Right hindlimb (tissue), 1 donor: ENCODE data around the gene ANKRD60.

Experiments
- DNase-seq: peaks from one replicate; pipeline ENCODE4 v3.0.0-alpha.2; 2018

ANKRD60 gene

DNA sequence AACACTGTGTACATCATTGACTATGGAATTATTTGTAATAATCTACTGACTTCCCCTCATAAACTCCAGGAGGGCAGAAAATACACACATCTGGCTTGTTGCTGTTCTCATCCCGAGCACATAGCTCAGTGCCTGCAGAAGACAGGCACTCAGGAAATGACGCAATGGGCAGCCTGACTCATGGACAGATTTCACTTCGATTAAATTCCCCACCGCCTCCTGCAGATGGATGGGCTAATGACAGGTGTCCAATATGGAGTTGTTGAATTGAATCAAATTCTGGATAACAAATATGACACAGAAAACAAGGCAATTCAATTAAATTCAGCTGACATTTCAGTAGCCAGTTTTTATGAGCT lies 9.1 kb downstream of the ANKRD60 start:
- no peak for DNase-seq

DNA sequence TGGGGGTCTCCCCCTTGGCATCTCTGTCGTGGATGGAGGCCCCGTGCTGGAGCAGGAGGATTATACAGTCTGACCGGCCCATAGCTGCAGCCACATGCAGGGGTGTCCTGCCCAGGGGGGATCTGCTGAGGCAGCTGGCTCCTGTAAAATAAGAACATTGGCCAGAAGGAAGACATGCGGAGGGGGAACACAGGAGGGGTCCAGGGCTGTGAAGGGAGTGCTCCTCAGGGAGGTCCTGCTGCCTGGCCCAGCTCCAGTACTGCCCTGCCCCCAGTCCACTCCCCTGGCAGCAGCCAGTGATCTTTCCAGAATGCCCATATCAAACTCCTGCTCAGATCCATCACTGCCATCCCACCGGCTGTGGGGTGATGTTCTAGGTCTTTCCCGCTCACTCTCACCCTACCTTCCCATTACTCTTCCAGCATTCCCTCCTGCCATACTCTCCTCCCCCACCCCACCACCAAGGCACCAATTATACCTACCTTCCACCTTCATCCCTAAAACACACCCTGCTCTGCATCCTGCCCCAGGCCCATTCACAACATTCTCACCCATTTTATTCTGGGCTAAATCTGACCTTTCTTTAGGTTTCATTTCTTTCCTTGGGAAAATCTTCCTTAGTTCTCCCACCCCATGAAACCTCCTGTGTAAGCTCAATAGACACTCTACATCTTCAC lies 9.7 kb downstream of the ANKRD60 start:
- DNase-seq, result no peak

DNA sequence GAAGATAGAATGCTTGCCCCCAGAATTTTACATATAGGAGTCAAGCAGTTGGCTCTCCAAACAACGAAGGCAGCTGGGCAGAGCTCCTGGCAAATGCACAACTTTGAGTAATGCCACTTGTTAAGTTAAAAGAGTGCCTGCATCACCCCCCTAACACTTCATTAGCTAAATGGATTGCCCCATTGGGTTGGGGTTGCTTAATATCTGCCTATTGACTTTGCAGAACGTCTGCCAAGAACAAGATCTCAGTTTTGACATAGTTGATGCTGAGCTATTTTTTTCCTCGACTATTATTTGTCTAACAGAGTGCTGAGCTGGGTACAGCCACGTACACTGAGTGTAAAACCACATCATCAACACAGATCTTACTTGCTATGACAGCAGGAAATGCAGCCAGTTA lies 12.1 kb downstream of the ANKRD60 start:
- no peak for DNase-seq

DNA sequence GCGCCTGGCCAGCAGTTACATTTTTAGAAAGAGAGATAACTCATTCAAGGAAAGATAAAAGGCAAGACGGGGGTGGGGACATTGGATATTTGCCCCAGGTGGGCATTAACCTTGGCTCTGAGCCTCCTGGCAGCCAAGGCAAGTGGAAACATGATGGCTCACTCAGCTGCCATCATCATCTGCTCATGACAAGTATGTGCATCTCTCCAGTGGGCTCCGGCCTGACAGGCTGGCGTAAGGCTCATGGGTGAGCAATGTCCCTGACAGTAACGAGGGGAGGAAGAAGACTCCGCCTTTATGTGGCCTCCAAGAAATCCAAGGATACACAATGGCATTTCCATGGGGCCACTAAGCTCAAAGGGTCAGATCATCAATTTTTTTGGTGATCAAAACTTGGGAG lies 13.3 kb downstream of the ANKRD60 start:
- DNase-seq, result no peak

DNA sequence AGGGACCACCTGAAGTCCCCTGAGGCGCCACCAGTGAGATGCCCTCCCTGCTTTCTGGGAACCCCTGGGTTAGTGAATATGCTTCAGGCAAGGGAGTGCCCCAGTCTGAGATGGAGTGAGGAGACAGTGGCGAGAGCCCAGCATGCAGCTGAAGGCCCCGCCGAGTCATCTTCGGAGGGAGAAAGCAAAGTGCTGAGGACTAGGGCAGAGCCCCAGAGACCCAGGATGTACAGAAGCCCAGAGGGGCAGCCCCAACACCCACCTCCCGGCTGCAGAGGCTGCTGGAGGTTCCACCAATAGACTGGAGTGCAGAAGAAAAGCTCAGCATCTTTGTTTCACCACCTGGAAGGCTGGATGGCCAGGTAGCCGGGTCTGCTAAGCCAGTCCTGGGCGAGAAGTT lies 14.1 kb downstream of the ANKRD60 start:
- no peak for DNase-seq

DNA sequence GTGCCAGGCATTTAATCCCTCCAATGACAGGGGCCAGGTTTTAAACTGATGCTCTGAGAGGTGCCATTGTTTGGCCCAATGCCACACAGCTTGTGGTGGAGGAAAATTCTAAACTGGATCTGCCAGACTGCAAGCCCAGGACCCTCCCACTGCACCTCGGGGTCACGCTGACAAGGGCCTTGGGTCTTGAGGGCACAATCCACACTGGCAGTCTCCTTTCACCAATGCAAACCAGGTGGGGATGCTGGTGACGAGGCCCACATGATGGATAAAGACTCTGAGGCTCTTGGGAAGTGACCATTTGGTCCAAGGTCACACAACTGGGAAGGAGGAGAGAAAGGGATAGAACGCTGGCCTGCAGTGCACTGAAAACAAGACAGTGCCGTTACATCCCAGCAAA lies 14.7 kb downstream of the ANKRD60 start:
- DNase-seq, result no peak

DNA sequence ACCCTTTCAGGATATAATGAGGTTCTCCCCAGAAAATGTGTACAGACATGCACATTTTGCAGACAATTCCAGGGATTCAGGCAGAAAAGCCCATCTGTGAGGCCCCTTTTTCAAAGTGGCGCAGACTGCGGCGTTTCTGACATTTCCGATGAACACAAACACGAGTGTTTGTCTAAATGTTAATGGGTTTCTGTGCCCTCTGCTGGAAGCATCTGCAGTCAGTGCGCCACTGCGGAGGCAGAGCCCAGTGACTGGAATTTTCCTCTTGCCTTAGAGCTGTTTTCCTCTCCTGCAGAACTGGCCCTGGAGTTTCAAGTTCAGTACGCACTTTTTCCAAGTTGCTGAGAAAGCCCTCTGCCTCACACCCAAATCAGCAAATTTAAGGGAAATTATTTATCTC lies 15.3 kb downstream of the ANKRD60 start:
- DNase-seq, result no peak

DNA sequence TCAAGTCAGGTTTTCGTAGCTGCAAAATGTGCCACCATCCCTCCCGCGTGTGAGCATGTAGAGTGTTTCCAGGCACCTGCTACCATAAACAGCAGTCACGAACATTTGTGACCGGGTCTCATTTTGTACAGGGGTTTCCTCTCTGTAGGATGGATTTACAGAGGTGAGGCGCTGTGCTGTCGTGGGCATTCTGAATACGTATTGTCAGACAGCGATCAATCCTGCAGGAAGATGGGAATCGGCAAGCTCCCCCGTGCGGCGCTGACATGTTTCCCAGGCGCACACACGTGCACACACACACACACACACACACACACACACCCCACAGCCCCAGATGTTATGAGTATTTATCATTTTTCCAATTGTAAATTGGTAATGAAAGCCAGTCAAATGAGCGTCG lies 15.8 kb downstream of the ANKRD60 start:
- DNase-seq, result no peak

DNA sequence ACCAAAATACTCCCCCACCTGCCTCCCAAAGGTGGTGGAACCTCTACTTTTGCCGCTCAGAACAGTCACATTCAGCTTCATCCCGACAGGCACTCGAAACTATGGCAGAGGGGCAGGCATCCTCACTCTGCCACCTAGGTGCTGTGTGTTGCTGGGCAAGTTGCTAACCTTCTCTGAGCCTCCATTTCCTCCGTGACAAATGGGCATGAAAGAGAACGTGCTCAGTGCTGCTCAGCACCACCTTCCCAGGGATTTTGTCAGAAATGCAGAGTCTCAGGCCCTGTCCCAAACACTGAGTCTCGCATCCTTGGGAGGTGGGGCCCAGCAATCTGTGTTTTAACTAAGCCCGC lies 18.1 kb downstream of the ANKRD60 start:
- DNase-seq, result no peak

DNA sequence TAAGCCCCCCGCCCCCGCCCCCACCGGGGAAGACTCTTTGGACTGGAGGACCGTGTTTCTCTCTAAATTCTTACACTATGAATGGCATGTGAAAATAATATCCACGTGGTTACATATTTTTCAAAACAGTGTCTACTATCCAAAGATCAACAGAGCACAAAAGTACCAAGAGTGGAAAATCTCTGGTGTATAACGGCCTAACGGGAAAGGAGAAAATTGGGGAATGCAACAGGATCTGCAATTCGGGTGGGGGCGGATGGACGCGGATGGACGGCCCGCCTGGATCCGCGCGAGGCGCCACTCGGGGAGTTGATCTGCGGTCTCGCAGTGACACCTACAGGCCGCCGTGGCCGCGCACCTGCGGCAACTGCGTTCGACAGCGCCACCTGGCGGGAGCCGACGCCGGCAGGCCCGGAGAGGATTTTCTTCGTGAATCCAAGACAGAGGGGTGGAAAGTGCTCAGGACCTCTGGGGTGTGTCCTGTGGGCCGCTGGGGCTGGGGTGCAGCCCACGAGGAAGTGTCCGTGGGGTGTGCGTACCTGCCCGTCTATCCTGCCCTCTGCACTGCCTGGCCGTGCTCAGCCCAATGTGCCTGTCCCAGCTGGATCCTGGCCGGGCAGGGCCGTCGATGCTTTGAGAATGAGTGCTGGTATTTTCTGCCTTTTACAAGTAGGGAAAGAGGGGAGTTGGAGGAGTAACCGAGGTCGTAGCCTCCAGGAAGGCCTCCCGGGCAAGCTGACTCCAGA lies 18.6 kb downstream of the ANKRD60 start:
- DNase-seq, result peak; percentile 84

DNA sequence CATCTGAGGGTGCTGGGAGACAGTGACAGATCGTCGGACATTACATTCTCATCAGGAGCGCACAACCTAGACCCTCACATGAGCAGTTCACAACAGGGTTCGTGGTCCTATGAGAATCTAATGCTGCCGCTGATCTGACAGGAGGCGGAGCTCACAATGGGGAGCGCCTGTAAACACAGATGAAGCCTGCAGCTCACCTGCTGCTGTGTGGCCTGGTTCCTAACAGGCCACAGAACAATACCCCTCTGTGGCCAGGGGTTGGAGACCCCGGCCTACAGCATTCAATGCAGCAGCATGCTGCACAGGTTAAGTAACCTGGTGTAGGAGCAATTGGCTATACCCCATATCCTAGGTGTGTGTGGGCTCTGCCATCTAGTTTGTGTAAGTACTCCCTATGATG lies 19.5 kb downstream of the ANKRD60 start:
- DNase-seq, result no peak

DNA sequence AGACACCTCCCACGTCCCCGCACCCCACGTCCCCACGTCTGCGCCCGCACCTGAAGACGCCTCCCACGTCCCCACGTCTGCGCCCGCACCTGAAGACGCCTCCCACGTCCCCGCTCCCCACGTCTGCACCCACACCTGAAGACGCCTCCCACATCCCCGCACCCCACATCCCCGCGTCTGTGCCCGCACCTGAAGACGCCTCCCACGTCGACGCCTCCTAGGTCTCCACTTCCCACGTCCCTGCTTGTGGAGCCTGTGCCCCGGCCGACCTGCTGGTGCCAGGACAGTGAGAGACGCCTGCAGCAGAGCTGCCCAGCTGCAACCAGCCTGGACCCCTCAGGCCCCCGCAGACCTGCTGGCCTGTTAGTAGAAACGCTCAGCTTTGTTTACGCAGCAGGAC lies 22.6 kb downstream of the ANKRD60 start:
- no peak for DNase-seq

DNA sequence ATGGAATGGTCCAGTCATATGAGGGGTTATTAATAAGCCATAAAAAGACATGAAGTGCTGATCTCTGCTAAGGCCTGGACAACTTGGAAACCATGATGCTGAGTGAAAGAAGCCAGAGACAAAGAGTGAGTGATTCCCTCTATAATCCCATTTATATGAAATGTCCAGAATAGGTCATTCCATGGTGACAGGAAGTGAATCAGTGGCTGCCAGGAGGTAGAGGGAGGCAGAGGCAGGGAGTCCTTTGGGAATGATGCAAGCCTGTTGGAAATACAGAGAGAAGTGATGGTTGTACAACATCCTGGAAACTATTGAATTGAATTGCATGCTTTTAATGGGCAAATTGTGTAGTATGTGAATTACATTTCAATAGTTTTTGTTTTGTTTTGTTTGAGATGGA lies 26.4 kb downstream of the ANKRD60 start:
- DNase-seq, result no peak

DNA sequence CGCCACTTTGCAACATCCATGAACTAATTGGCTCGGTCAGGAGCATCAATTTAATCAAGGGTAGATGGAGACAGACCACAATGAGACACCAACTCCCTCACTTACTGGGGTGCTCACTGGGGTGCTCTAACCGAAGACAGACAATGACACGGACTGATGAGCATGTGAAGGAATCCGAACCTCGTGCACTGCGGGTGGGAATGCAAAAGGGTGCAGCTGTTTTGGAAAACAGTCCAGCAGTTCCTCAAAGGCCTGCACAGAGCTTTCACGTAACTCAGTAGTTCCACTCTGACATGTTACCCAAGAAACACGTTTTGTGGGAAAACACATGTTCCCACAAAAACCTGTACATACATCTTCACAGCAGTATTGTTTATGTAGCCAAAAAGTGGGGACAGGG lies 26.8 kb downstream of the ANKRD60 start:
- DNase-seq, result no peak

DNA sequence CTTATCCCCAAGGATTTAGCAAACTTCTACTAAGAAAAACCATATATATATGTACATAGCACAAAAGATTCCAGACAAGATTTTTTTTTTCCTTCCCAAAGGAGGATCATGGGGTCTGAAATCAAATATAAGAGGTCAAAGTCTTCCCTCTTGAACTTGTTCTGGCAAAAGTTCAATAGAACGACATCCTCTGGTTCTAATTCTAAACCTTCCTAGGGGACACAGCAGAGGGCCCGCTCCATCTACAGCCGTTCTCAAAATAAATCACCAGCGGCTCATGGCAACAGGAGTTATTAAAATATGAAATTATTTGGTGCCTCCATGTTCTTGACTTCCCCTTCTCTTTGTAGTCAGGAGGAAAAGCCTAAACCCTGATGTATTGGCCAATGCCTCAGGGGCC lies 29.0 kb downstream of the ANKRD60 start:
- no peak for DNase-seq

DNA sequence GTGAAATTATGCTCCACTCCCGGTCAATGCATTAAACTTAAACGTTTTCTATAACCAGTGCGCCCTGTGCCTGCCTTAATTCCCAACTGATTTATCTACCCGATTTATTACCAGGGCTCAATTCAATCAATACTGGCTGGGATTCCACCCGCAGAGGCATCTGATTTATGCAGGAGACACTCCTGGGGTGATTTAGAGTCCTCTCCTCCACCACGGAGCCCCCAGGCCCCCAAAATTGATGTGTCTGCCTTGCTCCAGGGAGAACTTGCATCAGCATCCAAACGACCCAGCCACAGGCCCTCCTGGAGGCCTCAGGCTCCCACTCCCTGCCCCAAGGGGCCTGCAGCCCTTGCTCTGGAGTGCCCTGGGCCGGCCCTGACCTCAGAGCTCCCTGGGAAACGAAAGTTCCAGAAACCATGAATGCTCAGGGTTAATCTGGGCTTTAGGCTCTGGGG lies 29.5 kb downstream of the ANKRD60 start:
- DNase-seq, result no peak

DNA sequence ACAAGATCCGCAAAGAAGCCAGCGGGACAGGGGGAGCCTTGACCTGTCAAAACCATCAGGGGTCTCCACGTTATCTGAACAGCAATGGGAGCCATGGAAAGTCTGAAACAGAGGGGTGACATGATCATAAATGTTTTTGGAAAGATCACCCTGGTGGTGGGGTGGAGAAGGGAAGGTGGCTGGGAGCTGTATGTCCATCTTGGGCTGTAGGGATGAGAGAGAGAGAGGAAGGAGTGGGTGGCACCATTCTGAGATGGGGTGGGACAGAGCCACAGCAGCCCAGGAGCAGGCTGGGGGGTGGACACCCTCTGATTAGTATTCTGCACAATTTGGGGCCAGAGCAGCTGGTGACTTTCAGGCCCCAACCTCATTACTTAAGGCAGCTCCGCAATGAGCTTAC lies 30.1 kb downstream of the ANKRD60 start:
- no peak for DNase-seq

DNA sequence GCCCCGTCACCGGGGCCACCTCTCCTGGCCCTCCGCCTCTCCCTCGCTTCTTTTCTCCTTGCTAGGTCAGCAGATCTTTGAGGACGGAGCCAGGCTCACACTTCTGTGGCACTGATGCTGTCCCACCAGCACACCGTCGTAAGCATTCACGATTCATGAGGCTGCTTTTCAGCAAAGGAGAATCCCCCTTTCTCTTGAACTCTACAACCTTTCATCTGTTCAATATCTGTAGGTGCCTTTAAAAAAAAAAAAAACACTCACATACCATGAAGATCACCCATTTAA lies 31.3 kb downstream of the ANKRD60 start:
- no peak for DNase-seq

DNA sequence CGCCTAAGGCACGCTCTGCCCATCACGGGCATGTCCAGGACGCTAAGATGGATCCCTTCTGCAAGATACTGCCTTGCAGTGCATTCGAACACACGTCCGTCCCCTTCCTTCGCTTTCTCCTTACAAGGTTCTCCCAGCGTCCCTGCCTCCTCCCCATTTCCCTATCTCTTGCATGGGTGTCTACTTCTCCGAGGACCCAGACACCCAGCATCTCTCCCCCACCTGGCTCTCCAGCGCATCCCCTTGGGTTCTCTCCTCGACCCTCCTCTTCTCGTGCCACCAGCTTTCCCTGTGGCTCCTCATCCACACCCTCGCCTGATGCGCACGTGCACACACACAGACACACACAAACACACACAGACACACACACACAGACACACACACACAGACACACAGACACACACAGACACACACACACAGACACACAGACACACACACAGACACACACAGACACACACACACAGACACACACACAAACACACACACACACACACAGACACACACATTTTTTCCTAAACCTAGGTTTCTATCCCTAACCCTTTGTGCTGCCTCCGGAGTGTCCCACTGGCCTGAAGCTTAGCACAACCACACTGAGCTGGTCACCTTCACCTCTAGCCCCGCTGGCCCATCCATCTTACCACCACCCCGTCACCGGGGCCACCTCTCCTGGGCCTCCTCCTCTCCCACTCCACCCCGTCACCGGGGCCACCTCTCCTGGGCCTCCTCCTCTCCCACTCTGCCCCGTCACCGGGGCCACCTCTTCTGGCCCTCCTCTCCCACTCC lies 31.9 kb downstream of the ANKRD60 start:
- no peak for DNase-seq

DNA sequence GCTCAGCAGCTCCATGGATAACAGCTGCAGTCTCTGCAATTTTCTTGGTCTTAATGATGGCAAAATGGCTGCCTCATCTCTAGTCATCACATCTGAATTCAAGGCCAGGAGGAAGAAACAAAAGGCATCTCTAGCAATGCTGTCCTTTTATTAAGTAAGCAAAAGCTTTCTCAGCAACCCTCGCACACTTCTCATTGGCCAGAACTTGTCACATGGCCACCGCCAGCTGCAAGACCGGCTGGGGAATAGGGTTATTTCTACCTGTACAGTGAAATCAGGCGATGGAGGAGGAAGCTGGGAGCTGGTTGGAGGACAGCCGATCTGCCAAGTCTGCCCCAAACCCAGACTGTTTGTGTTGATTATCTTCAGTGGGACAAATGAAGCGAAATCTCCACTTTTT lies 33.4 kb downstream of the ANKRD60 start:
- DNase-seq, result no peak

DNA sequence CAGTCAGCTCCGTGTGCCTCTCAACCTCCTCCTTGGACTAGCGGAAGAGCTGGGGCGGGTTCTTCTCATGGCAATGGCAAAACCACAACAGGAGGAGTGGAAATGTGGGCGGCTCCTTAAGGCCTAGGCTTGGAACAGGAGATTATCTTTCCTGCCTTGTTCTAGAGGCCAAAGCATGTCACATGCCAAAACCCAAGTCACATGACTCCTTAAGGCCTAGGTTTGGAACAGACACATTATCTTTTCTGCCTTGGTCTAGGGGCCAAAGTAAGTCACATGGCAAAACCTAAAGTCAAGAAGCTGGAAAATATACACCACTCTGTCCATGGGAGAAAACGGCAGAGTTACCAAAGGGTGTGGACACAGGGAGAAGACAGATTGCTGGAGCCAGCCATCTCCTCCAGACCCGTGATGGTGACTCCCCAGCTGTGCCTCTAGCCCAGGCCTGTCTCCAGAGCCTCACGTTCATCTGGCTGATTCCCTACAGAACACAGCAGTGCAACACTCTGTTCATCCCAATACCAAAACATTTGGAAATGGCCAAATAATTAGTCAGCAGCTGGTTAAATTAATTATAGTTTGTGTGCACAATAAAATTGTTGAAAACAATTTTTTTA lies 34.2 kb downstream of the ANKRD60 start:
- DNase-seq, result no peak

DNA sequence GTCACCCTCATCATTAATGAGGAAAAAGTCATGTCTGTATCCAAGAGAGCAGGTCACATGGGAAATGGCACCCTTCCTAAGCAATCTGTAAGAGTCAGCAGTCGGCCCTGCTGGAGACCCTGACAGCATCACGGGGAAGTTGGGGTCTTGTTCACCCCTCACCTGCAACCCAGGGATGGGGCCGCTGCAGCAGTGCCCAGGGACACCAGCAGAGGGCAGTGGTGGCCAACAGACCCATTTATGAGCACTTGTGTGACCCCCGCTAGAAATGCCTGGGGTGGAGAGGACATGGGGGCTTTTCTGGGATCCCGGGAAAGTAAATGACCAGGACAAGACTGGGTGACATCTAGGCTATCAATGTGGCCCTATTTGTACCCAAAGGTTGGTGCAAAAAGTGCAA lies 35.9 kb downstream of the ANKRD60 start:
- no peak for DNase-seq

DNA sequence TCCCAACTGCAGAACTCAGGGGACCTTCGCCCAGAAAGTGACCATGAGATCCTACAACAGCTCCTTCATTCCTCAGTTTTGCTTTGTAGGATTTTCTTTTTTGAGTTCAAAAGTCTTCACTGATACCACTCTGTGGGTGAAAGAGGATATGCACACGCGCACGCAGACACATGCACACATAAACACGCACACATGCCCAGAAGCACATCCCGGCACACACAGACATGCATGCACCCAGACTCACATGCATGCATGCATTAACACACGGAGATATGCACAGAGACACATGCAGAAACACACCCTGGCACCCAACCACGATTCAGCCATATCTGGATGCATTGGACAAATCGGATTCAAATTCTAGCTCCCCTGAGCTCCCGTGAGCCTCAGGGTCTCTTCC lies 36.4 kb downstream of the ANKRD60 start:
- DNase-seq, result no peak

DNA sequence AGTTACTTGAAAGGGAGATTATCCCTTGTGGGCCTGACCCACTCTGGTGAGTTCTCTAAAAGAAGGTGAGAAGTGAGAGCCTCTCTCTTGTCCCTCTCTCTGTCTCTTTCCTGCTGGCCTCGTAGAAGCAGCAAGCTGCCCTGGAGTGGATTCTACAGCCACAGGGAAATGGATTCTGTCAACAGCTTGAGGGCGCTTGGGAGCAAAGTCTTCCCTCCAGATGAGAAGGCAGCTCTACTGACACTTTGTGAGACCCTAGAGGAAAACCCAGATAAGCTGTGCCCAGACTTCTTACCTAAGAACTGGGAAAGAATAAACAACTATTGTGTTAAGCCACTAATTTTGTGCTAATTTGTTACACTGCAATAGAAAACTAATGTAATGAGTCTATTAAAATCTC lies 39.9 kb downstream of the ANKRD60 start:
- no peak for DNase-seq
